CD14-positive monocyte (primary cell): Measurements from ENCODE around the gene TMED1. TPM values are rescaled to one million over a fixed set of nuclear protein-coding genes. Genes with fewer than 3 reads are reported as not detected.

Experiments used
- DNase-seq, 3 donors: peaks; one replicate each; pipeline ENCODE4 v3.0.0-alpha.2; 2011 to 2022
- H2AFZ ChIP-seq: 2 replicates; pipeline ENCODE4 v1.6.0; 2012; ENCODE audit warnings: mild to moderate bottlenecking, low read depth, low read length, inconsistent platforms; ENCODE audit not compliant: insufficient read depth, poor library complexity, severe bottlenecking
- H3K27ac ChIP-seq, 2 donors: 1 replicate in 1 of 2; 2 replicates in 1 of 2; pipeline ENCODE4 v1.5.1; 2012 to 2013; ENCODE audit warnings: low read length in 2 of 2, control low read depth in 1 of 2, inconsistent platforms in 1 of 2, low read depth in 1 of 2, mild to moderate bottlenecking in 1 of 2
- H3K27me3 ChIP-seq, 2 donors: one replicate each; pipeline versions ENCODE4 v1.6.0 to v1.6.1; 2011 to 2013; ENCODE audit warnings: low read length in 2 of 2; ENCODE audit not compliant: control insufficient read depth in 2 of 2, insufficient read depth in 2 of 2
- H3K36me3 ChIP-seq, 2 donors: replicated peaks in 1 of 2; 1 replicate in 1 of 2; 2 replicates in 1 of 2; pipeline versions ENCODE4 v1.5.1 to v1.6.1; 2012 to 2013; ENCODE audit warnings: low read length in 2 of 2, control low read depth in 1 of 2, inconsistent platforms in 1 of 2, mild to moderate bottlenecking in 1 of 2; ENCODE audit not compliant: insufficient read depth in 2 of 2, control insufficient read depth in 1 of 2
- H3K4me1 ChIP-seq, 2 donors: 1 replicate in 1 of 2; 2 replicates in 1 of 2; pipeline versions ENCODE4 v1.5.1 to v1.6.1; 2012 to 2013; ENCODE audit warnings: low read length in 2 of 2, control low read depth in 1 of 2, inconsistent platforms in 1 of 2, mild to moderate bottlenecking in 1 of 2, moderate library complexity in 1 of 2; ENCODE audit not compliant: insufficient read depth in 2 of 2, control insufficient read depth in 1 of 2
- H3K4me2 ChIP-seq: replicated peaks from 2 replicates; pipeline ENCODE3; 2012; ENCODE audit warnings: low read length, moderate library complexity, mild to moderate bottlenecking; ENCODE audit not compliant: poor library complexity, severe bottlenecking; ENCODE audit errors: extremely low read depth
- H3K4me3 ChIP-seq, 3 experiments: fragments of 200-600 bp in 1 of 3; sonication (generic) in 1 of 3; replicated peaks in 1 of 3; 1 replicate in 2 of 3; 2 replicates in 1 of 3; pipeline ENCODE4 v1.5.1; 2011 to 2013; ENCODE audit warnings: low read length in 3 of 3, mild to moderate bottlenecking in 3 of 3, control low read depth in 2 of 3, low read depth in 2 of 3, inconsistent platforms in 1 of 3, moderate library complexity in 1 of 3
- H3K79me2 ChIP-seq: 2 replicates; pipeline ENCODE4 v1.6.0; 2012; ENCODE audit warnings: mild to moderate bottlenecking, control low read depth, inconsistent platforms, low read length, moderate library complexity; ENCODE audit not compliant: insufficient read depth
- H3K9ac ChIP-seq: 2 replicates; pipeline ENCODE4 v1.6.0; 2017; ENCODE audit warnings: low read length, mild to moderate bottlenecking; ENCODE audit not compliant: insufficient read depth, poor library complexity, severe bottlenecking
- H3K9me3 ChIP-seq, 2 donors: replicated peaks in 1 of 2; 1 replicate in 1 of 2; 2 replicates in 1 of 2; pipeline versions ENCODE4 v1.5.1 to v1.6.1; 2012 to 2013; ENCODE audit warnings: low read length in 2 of 2, control low read depth in 1 of 2; ENCODE audit not compliant: control insufficient read depth in 1 of 2, insufficient read depth in 1 of 2
- H4K20me1 ChIP-seq: 2 replicates; pipeline ENCODE4 v1.6.0; 2012; ENCODE audit warnings: mild to moderate bottlenecking, low read length, control low read depth, moderate library complexity; ENCODE audit not compliant: insufficient read depth
- H3K27ac Mint-ChIP-seq, 7 donors: one replicate each; pipeline ENCODE4 v1.8.0; 2020; ENCODE audit warnings: mild to moderate bottlenecking in 7 of 7, mixed read lengths in 7 of 7, moderate library complexity in 6 of 7, inconsistent platforms in 2 of 7
- H3K27me3 Mint-ChIP-seq, 3 donors: one replicate each; pipeline ENCODE4 v1.8.0; 2021 to 2022; ENCODE audit warnings: low read depth in 3 of 3, mild to moderate bottlenecking in 3 of 3, mixed read lengths in 3 of 3, moderate library complexity in 3 of 3, inconsistent platforms in 1 of 3
- H3K36me3 Mint-ChIP-seq, 2 donors: one replicate each; pipeline ENCODE4 v1.8.0; 2020; ENCODE audit warnings: mixed read lengths in 2 of 2, inconsistent platforms in 1 of 2, mild to moderate bottlenecking in 1 of 2
- H3K4me1 Mint-ChIP-seq: one replicate; pipeline ENCODE4 v1.8.0; 2020; ENCODE audit warnings: mild to moderate bottlenecking, mixed read lengths
- H3K4me3 Mint-ChIP-seq, 2 donors: one replicate each; pipeline ENCODE4 v1.8.0; 2020; ENCODE audit warnings: mild to moderate bottlenecking in 2 of 2, mixed read lengths in 2 of 2, moderate library complexity in 1 of 2
- H3K9me3 Mint-ChIP-seq, 7 donors: one replicate each; pipeline ENCODE4 v1.8.0; 2020 to 2022; ENCODE audit warnings: mixed read lengths in 7 of 7, mild to moderate bottlenecking in 6 of 7, moderate library complexity in 6 of 7, inconsistent platforms in 2 of 7
- WGBS: methylation state at CpG from one replicate; pipeline ENCODE4 v1.1.5; 2013; ENCODE audit warnings: missing lambda C conversion rate; ENCODE audit not compliant: insufficient coverage; 5-methylcytosine and 5-hydroxymethylcytosine counted together
- intact Hi-C, 2 donors: fragments of 100-400 bp; cut with micrococcal nuclease; formaldehyde crosslinking; loops; one replicate each; pipeline versions ENCODE4 v1.15.0 to v1.15.1; 2023
- polyA plus RNA-seq, 3 donors: library from polyadenylated mRNA; depleted of rRNA in 1 of 3; unstranded in 2 of 3; stranded (reverse) in 1 of 3; fragments of 300-500 nt in 2 of 3; fragments of >200 nt in 1 of 3; fragmentation: Illumina TruSeq in 2 of 3; gene quantifications; 1 replicate in 2 of 3; 2 replicates in 1 of 3; pipeline ENCODE4 v1.2.3, GENCODE V29; 2012 to 2021
- TF ChIP-seq, protein P1 (sequence below): fragments of 200-600 bp; IDR thresholded peaks from one replicate; pipeline ENCODE4 v1.8.0; 2022; ENCODE audit warnings: antibody characterized with exemption, mild to moderate bottlenecking

TMED1 gene
- polyA plus RNA-seq, 3 donors: 23.2 to 56.7 (median 51.3) TPM

- H4K20me1 ChIP-seq: no peaks in the 10 kb centered on the region
- no peak overlapping the region for H2AFZ ChIP-seq
- H3K4me3 ChIP-seq: no peak overlapping the region
- peaks cover 0 to 3% (median 0%) of the 10 kb centered on the region in 7 donors for H3K9me3 Mint-ChIP-seq
- DNase-seq: no peak
- intact Hi-C loops: no loop called here
- peaks cover 8% of the 10 kb centered on the region for H3K79me2 ChIP-seq
- H3K4me3 Mint-ChIP-seq: no peak overlapping the region
- H3K4me1 ChIP-seq: peaks cover 25 to 36% of the 10 kb centered on the region in 2 donors
- no peak overlapping the region for H3K9ac ChIP-seq
- peaks cover 54 to 77% of the 10 kb centered on the region in 2 donors for H3K36me3 Mint-ChIP-seq
- H3K4me2 ChIP-seq: no peak overlapping the region
- peaks cover 51 to 80% of the 10 kb centered on the region in 2 donors for H3K36me3 ChIP-seq
- WGBS: 100% methylated on average over 4 of the region's 5 CpGs
- peaks cover 27% of the 10 kb centered on the region for H3K4me1 Mint-ChIP-seq
- H3K9me3 ChIP-seq: no peaks in the 10 kb centered on the region
- no peaks in the 10 kb centered on the region for H3K27me3 ChIP-seq
- no peaks in the 10 kb centered on the region for H3K27me3 Mint-ChIP-seq
- TF ChIP-seq, protein P1, sequence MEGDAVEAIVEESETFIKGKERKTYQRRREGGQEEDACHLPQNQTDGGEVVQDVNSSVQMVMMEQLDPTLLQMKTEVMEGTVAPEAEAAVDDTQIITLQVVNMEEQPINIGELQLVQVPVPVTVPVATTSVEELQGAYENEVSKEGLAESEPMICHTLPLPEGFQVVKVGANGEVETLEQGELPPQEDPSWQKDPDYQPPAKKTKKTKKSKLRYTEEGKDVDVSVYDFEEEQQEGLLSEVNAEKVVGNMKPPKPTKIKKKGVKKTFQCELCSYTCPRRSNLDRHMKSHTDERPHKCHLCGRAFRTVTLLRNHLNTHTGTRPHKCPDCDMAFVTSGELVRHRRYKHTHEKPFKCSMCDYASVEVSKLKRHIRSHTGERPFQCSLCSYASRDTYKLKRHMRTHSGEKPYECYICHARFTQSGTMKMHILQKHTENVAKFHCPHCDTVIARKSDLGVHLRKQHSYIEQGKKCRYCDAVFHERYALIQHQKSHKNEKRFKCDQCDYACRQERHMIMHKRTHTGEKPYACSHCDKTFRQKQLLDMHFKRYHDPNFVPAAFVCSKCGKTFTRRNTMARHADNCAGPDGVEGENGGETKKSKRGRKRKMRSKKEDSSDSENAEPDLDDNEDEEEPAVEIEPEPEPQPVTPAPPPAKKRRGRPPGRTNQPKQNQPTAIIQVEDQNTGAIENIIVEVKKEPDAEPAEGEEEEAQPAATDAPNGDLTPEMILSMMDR: no peak
- H3K27ac Mint-ChIP-seq: peak overlapping the region in 5 of 7 donors; percentile 33 to 80 (median 50)
- peak overlapping the region in 1 of 2 donors; percentile 34 for H3K27ac ChIP-seq
Measured at GRCh38 chr19:10802479-10802878, 33.5 kb downstream of the TMED1 start.

DNA sequence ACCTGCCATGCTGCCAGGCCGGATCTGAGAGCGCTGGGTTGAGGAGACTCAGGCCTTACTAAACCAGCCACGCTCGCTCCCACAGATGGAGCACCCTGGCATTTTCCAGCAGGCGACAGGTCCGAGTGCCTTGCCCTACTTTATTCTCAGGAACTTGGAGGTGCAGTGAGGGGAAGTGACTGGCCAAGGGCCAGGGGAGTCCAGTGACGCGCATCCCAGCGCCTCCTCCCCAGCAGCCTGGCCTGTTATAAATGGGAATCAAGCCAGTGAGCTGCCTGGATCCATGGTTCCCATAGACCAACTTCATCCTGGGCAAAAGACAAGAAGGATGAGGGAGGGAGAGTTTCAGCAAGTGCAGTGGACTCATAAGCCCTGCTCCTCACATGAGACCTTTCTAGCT lies 35.5 kb downstream of the TMED1 start:
- intact Hi-C loops: no loop called here
- TF ChIP-seq, protein P1: no peak
- no peaks in the 10 kb centered on the region for H3K27me3 ChIP-seq
- H3K4me1 Mint-ChIP-seq: peaks cover 19% of the 10 kb centered on the region
- peaks cover 9% of the 10 kb centered on the region for H4K20me1 ChIP-seq
- no peak overlapping the region for H3K9ac ChIP-seq
- H2AFZ ChIP-seq: no peak overlapping the region
- peak overlapping the region in 1 of 2 donors; percentile 41 for H3K27ac ChIP-seq
- H3K27me3 Mint-ChIP-seq: no peaks in the 10 kb centered on the region
- no peak for DNase-seq
- H3K4me3 ChIP-seq: no peak overlapping the region
- H3K79me2 ChIP-seq: peaks cover 7% of the 10 kb centered on the region
- 94% methylated on average over 9 of the region's 9 CpGs for WGBS
- H3K9me3 Mint-ChIP-seq: peaks cover 0 to 3% (median 0%) of the 10 kb centered on the region in 7 donors
- H3K4me2 ChIP-seq: no peak overlapping the region
- peak overlapping the region in 2 of 7 donors; percentile 31 to 46 for H3K27ac Mint-ChIP-seq
- peaks cover 65 to 93% of the 10 kb centered on the region in 2 donors for H3K36me3 Mint-ChIP-seq
- peaks cover 71 to 96% of the 10 kb centered on the region in 2 donors for H3K36me3 ChIP-seq
- peaks cover 9 to 17% of the 10 kb centered on the region in 2 donors for H3K4me1 ChIP-seq
- H3K4me3 Mint-ChIP-seq: no peak overlapping the region
- no peaks in the 10 kb centered on the region for H3K9me3 ChIP-seq
